Heart left ventricle (tissue), 13 donors: ENCODE measurements around the gene ANKRD34A.

Experiments used
- CTCF ChIP-seq, 12 donors: fragments of 200-600 bp; sonication (generic) in 4 of 12; IDR thresholded peaks; one replicate each; pipeline versions ENCODE4 v1.5.0 to v1.8.0; 2018 to 2022; ENCODE audit warnings: antibody characterized with exemption in 12 of 12, mild to moderate bottlenecking in 5 of 12
- POLR2A ChIP-seq, 2 donors: fragments of 450-650 bp; IDR thresholded peaks; one replicate each; pipeline ENCODE4 v1.6.1; 2017; ENCODE audit warnings: antibody characterized with exemption in 2 of 2, mild to moderate bottlenecking in 2 of 2, moderate library complexity in 2 of 2
- donor health status: ischemic (EF 13 %, LVEDD 7.1; RV severe dilation, severe dysfunction).
- donor health status: DM: no; HTN: yes; CAD: no.
- donor health status: DM: no; HTN: no; CAD: no.
- donor health status: ischemic (EF 25% LVEDD 6.9; RV normal size, moderate dysfunction).
- donor health status: ischemic (EF 25% LVEDD 5.7; RV mildly dilated, moderate dysfunction).
- donor health status: ischemic (EF 35%, LVEDD 5.7; RV mildly dilated, moderate dysfunction).
- donor health status: nonischemic (EF 11% LVEDD 7.7; RV severe dilation, severe dysfunction).
- donor health status: DM: yes; HTN: yes; CAD: no.
- donor health status: PGD.
- donor health status: ischemic (EF 29% LVEDD 5.4; RV normal size, mild dysfunction).
- donor health status: nonischemic (EF 23%, LVEDD 6.1; RV moderate dilation, normal function).

GRCh38 chr1:145983960-145984830 lies 19.8 kb upstream of the ANKRD34A start:
- no peak for TF ChIP-seq CTCF (IDR thresholded peaks at IDR 0.05)
- TF ChIP-seq POLR2A (IDR thresholded peaks at IDR 0.05): no peak
